Spleen (tissue), 11 donors: Measurements from ENCODE around the gene TMEM63B. TPM values are rescaled to one million over a fixed set of nuclear protein-coding genes. Genes with fewer than 3 reads are reported as not detected.

Source experiments
- DNase-seq: peaks from one replicate; pipeline ENCODE4 v3.0.0-alpha.2; 2020
- H3K27ac ChIP-seq, 8 donors: fragments of 200-600 bp; sonication (generic) in 7 of 8; 1 replicate in 4 of 8; 2 replicates in 4 of 8; pipeline versions ENCODE4 v1.5.0 to v1.8.0; 2016 to 2021; ENCODE audit warnings: inconsistent platforms in 4 of 8, mild to moderate bottlenecking in 4 of 8, moderate library complexity in 1 of 8
- H3K27me3 ChIP-seq, 7 donors: fragments of 200-600 bp; sonication (generic) in 6 of 7; replicated peaks in 1 of 7; 1 replicate in 4 of 7; 2 replicates in 3 of 7; pipeline versions ENCODE4 v1.5.0 to v1.8.0; 2016 to 2021; ENCODE audit warnings: inconsistent platforms in 3 of 7, mild to moderate bottlenecking in 1 of 7
- H3K36me3 ChIP-seq, 6 donors: fragments of 200-600 bp; sonication (generic) in 5 of 6; 1 replicate in 4 of 6; 2 replicates in 2 of 6; pipeline versions ENCODE4 v1.5.0 to v1.8.0; 2016 to 2021; ENCODE audit warnings: inconsistent platforms in 2 of 6
- H3K4me1 ChIP-seq, 6 donors: fragments of 200-600 bp; sonication (generic) in 5 of 6; 1 replicate in 3 of 6; 2 replicates in 3 of 6; pipeline versions ENCODE4 v1.5.0 to v1.8.0; 2016 to 2021; ENCODE audit warnings: inconsistent platforms in 3 of 6
- H3K4me3 ChIP-seq, 8 donors: fragments of 200-600 bp; sonication (generic) in 7 of 8; 1 replicate in 4 of 8; 2 replicates in 4 of 8; pipeline versions ENCODE4 v1.5.0 to v1.8.0; 2016 to 2021; ENCODE audit warnings: inconsistent platforms in 4 of 8, mild to moderate bottlenecking in 4 of 8, moderate library complexity in 2 of 8
- H3K9me3 ChIP-seq, 8 donors: fragments of 200-600 bp; sonication (generic) in 7 of 8; 1 replicate in 4 of 8; 2 replicates in 4 of 8; pipeline versions ENCODE4 v1.5.0 to v1.8.0; 2016 to 2021; ENCODE audit warnings: inconsistent platforms in 4 of 8
- CTCF ChIP-seq, 11 experiments: fragments of 200-600 bp in 7 of 11; fragments of 450-650 bp in 4 of 11; sonication (generic) in 4 of 11; IDR thresholded peaks in 8 of 11; conservative IDR thresholded peaks in 3 of 11; 1 replicate in 7 of 11; 2 replicates in 4 of 11; pipeline versions ENCODE4 v1.4.0 to v1.8.0; 2016 to 2021; ENCODE audit warnings: antibody characterized with exemption in 11 of 11, inconsistent platforms in 4 of 11, mild to moderate bottlenecking in 1 of 11
- POLR2A ChIP-seq, 3 donors: fragments of 450-650 bp; IDR thresholded peaks; one replicate each; pipeline ENCODE4 v1.5.1; 2017; ENCODE audit warnings: antibody characterized with exemption in 3 of 3, mild to moderate bottlenecking in 1 of 3
- POLR2AphosphoS5 ChIP-seq, 3 donors: sonication (generic); formaldehyde crosslinking; IDR thresholded peaks; one replicate each; pipeline ENCODE4 v1.5.1; 2017; ENCODE audit warnings: antibody characterized with exemption in 3 of 3
- whole genome bisulfite sequencing, 5 donors: extraction: QIAGEN DNeasy Blood & Tissue Kit in 3 of 5; methylation state at CpG; one replicate each; pipeline versions ENCODE4 v1.1.5 to v1.1.7; 2013 to 2018; 5-methylcytosine and 5-hydroxymethylcytosine counted together
- intact Hi-C: fragments of 100-400 bp; cut with DNase I; formaldehyde crosslinking; loops from one replicate; pipeline ENCODE4 v1.15.0; 2023; ENCODE audit warnings: low total_unique reads
- polyA plus RNA-seq, 3 donors: library from polyadenylated mRNA; stranded (reverse); fragments of 200-250 nt; gene quantifications; one replicate each; pipeline ENCODE4 v1.2.1, GENCODE V29; 2013
- total RNA-seq, 7 donors: library from RNA; depleted of rRNA in 3 of 7; stranded (reverse); fragments of >200 nt in 3 of 7; fragmentation: NEBNext Ultra II Directional in 4 of 7; extraction: Animal tissue kit (Norgen Biotek cat#: 25700) in 4 of 7; gene quantifications; one replicate each; pipeline versions ENCODE4 v1.1.0 to v1.2.1, GENCODE V29; 2016 to 2021
- donor health status: healthy with polysubstance abuse.
- donor health status: DM: no; HTN: no; CAD: no; lungs with moderate emphysema.
- donor health status: DM: no; HTN: no; CAD: no.
- donor health status: Bipolar disorder and iron deficiency.
- donor health status: healthy.
- donor health status: DM: no; HTN: no; CAD: no.
- donor health status: DM: yes; HTN: yes; CAD: no.

Gene TMEM63B
- total and polyA plus RNA-seq, 10 donors, result 2.8 to 24.8 (median 18.3) TPM

GRCh38 chr6:44156494-44157151, 29.3 kb downstream of the TMEM63B start:
- no peaks in the 10 kb centered on the region for H3K9me3 ChIP-seq
- TF ChIP-seq CTCF (IDR thresholded peaks at IDR 0.05 in 8 of 11, conservative IDR thresholded peaks at IDR 0.05 in 3 of 11) (no peak), POLR2AphosphoS5 (IDR thresholded peaks at IDR 0.05) (peak in 1 of 3 donors; percentile 10)
- 87 to 93% (median 88%) methylated on average over 8 to 9 of the region's 9 CpGs for WGBS, 5 donors
- no peaks in the 10 kb centered on the region for H3K27me3 ChIP-seq
- H3K36me3 ChIP-seq, result peaks cover 0 to 18% (median 2%) of the 10 kb centered on the region in 6 donors
- H3K4me1 ChIP-seq, result peaks cover 0 to 6% (median 2%) of the 10 kb centered on the region in 6 donors
- no peak overlapping the region for H3K4me3 ChIP-seq
- no peak for DNase-seq
- H3K27ac ChIP-seq, result no peak overlapping the region
- intact Hi-C loops, result no loop called here

- intact Hi-C loops, result no loop called here
- no peak overlapping the region for H3K4me3 ChIP-seq
- no peak for TF ChIP-seq CTCF (IDR thresholded peaks at IDR 0.05 in 8 of 11, conservative IDR thresholded peaks at IDR 0.05 in 3 of 11)
- no peak for TF ChIP-seq POLR2A (IDR thresholded peaks at IDR 0.05)
- no peak for TF ChIP-seq POLR2AphosphoS5 (IDR thresholded peaks at IDR 0.05)
- peaks cover 0 to 18% (median 2%) of the 10 kb centered on the region in 6 donors for H3K36me3 ChIP-seq
- H3K27me3 ChIP-seq, result no peaks in the 10 kb centered on the region
- DNase-seq, result no peak
- no peaks in the 10 kb centered on the region for H3K9me3 ChIP-seq
- H3K27ac ChIP-seq, result no peak overlapping the region
- peaks cover 0 to under 1% (median 0%) of the 10 kb centered on the region in 6 donors for H3K4me1 ChIP-seq
- 75 to 92% (median 80%) methylated on average over 11 of the region's 11 CpGs for WGBS, 5 donors
These were observed 29.8 kb downstream of the TMEM63B start for GRCh38 chr6:44157152-44157521.

- intact Hi-C loops, result no loop called here
- no peak within 1 kb of the TSS for H3K4me3 ChIP-seq
- 74 to 97% (median 89%) methylated on average over 4 to 5 of the region's 5 CpGs for WGBS, 5 donors
These were observed 31.4 kb downstream of the TMEM63B start, which contains the start of gene CAPN11 for GRCh38 chr6:44158770-44159228. TSS of gene CAPN11 (plus strand) at chr6:44158820. CDS start at chr6:44158849, 29 bp downstream.

More at GRCh38 chr6:44158770-44159228, 31.4 kb downstream of the TMEM63B start, which contains the start of gene CAPN11:
- H3K27ac ChIP-seq, result no peak within 1 kb of the TSS
- H3K27me3 ChIP-seq, result peaks cover 0 to 12% (median 0%) of the 10 kb centered on the region in 7 donors
- no peak for TF ChIP-seq CTCF (IDR thresholded peaks at IDR 0.05 in 8 of 11, conservative IDR thresholded peaks at IDR 0.05 in 3 of 11)
- TF ChIP-seq POLR2AphosphoS5 (IDR thresholded peaks at IDR 0.05), result no peak
- no peak for TF ChIP-seq POLR2A (IDR thresholded peaks at IDR 0.05)
- peaks cover 0 to 1% (median 0%) of the 10 kb centered on the region in 6 donors for H3K36me3 ChIP-seq
- H3K9me3 ChIP-seq, result no peaks in the 10 kb centered on the region
- H3K4me1 ChIP-seq, result no peaks in the 10 kb centered on the region
- no peak for DNase-seq
